ENCODE measurements around the gene PLCL1.

DNA sequence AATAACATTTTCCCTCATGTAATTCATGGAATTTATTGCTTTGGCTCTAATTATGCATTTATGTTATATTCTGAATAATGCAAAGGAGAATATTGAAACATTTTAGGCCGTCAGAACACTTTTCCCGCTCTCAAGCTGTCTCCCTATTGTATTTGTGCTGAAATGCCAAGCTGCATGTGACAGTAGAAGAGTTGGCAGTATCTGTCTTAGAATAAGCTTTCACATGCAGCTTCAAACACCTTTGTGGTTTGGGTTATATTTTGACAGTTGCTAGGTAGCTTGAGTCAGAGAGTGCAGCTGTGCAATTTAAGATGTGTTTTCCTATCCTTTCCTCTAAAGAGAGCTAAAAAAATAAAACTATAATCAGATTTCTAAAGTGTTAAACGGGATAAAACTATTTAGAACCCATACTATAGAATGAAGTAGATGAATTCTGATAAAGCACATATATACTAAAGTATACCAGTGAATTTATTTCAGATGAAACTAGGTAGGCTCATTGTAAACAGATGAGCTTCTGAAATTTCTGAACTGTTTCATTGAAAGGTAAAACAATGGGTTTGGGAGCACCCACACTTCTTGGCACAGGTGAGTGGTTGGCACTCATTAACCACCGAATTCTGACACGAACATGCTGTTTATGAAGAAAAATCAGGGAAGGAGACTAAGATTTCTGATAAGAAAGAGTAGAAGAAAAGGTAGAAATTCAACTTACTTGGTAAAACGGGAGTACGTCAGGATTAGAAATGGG lies 43.4 kb downstream of the PLCL1 start:
- no peak for TF ChIP-seq CTCF (IDR thresholded peaks at IDR 0.05)
- no peak for TF ChIP-seq ZFX (IDR thresholded peaks at IDR 0.05; ENCODE audit: borderline replicate concordance)

Data from 22Rv1 (cell line).